Colonic mucosa (tissue), 4 donors: Measurements from ENCODE around the gene VPS4B. TPM values are rescaled to one million over a fixed set of nuclear protein-coding genes. Genes with fewer than 3 reads are reported as not detected.

Experiments
- DNase-seq: peaks from one replicate; pipeline ENCODE4 v3.0.0-alpha.2; 2020
- H3K27ac ChIP-seq: fragments of 200-600 bp; one replicate; pipeline ENCODE4 v1.8.0; 2021
- H3K27me3 ChIP-seq: fragments of 200-600 bp; one replicate; pipeline ENCODE4 v1.8.0; 2021
- H3K36me3 ChIP-seq: fragments of 200-600 bp; one replicate; pipeline ENCODE4 v1.8.0; 2021
- H3K4me1 ChIP-seq: fragments of 200-600 bp; one replicate; pipeline ENCODE4 v1.8.0; 2021; ENCODE audit warnings: mild to moderate bottlenecking
- H3K4me3 ChIP-seq: fragments of 200-600 bp; one replicate; pipeline ENCODE4 v1.8.0; 2021
- H3K9ac ChIP-seq, 2 donors: one replicate each; pipeline ENCODE4 v1.7.0; 2013; ENCODE audit warnings: control low read depth in 2 of 2, low read depth in 2 of 2, low read length in 2 of 2
- H3K9me3 ChIP-seq: fragments of 200-600 bp; one replicate; pipeline ENCODE4 v1.8.0; 2021
- CTCF ChIP-seq: fragments of 200-600 bp; IDR thresholded peaks from one replicate; pipeline ENCODE4 v1.8.0; 2022; ENCODE audit warnings: antibody characterized with exemption, mild to moderate bottlenecking
- intact Hi-C: fragments of 100-400 bp; cut with DNase I; formaldehyde crosslinking; loops from one replicate; pipeline ENCODE4 v1.14.1; 2022
- total RNA-seq, 2 donors: library from RNA; stranded (reverse); fragmentation: NEBNext Ultra II Directional in 1 of 2; extraction: Animal tissue kit (Norgen Biotek cat#: 25700) in 1 of 2; gene quantifications; one replicate each; pipeline ENCODE4 v1.2.1, GENCODE V29; 2021
- donor health status: healthy.
- donor health status: DM: no; HTN: no; CAD: no.
- donor health status: DM: no; HTN: no; CAD: no.

Gene VPS4B
- 100 to 1,000 TPM in 1 of 2 donors, 10 to 100 TPM in 1; 96.3 to 127 TPM for total RNA-seq

- H3K36me3 ChIP-seq: no peaks in the 10 kb centered on the region
- intact Hi-C loops: no loop called here
- H3K27ac ChIP-seq: peak within 1 kb of the TSS; percentile 88
- H3K4me1 ChIP-seq: peaks cover 4% of the 10 kb centered on the region
- DNase-seq: peak; percentile 99
- H3K9me3 ChIP-seq: no peaks in the 10 kb centered on the region
- no peak for TF ChIP-seq CTCF
- H3K4me3 ChIP-seq: peak within 1 kb of the TSS; percentile 72
- peak within 1 kb of the TSS; percentile 85 to 96 for H3K9ac ChIP-seq
- no peaks in the 10 kb centered on the region for H3K27me3 ChIP-seq
Observed at GRCh38 chr18:63422087-63422863, at the start of gene VPS4B. VPS4B (minus strand) TSS chr18:63422476; CDS start chr18:63422259, 217 bp downstream.

GRCh38 chr18:63470751-63471150, 48.5 kb upstream of the VPS4B start:
- Histone ChIP-seq H3K4me3 (no peak overlapping the region), H3K27ac (no peak overlapping the region), H3K36me3 (no peaks in the 10 kb centered on the region), H3K4me1 (no peaks in the 10 kb centered on the region), H3K27me3 (no peaks in the 10 kb centered on the region), H3K9me3 (no peaks in the 10 kb centered on the region), H3K9ac (no peak overlapping the region)
- DNase-seq: no peak
- no peak for TF ChIP-seq CTCF
- intact Hi-C loops: no loop called here

GRCh38 chr18:63468575-63468974, 46.3 kb upstream of the VPS4B start:
- Histone ChIP-seq H3K4me3 (no peak overlapping the region), H3K27ac (no peak overlapping the region), H3K9me3 (no peaks in the 10 kb centered on the region), H3K27me3 (no peaks in the 10 kb centered on the region), H3K4me1 (no peaks in the 10 kb centered on the region), H3K36me3 (no peaks in the 10 kb centered on the region), H3K9ac (no peak overlapping the region)
- intact Hi-C loops: no loop called here
- no peak for TF ChIP-seq CTCF
- DNase-seq: no peak

- no peak for DNase-seq
- Histone ChIP-seq H3K4me1 (no peaks in the 10 kb centered on the region), H3K9ac (no peak overlapping the region), H3K27me3 (no peaks in the 10 kb centered on the region), H3K9me3 (no peaks in the 10 kb centered on the region), H3K4me3 (no peak overlapping the region), H3K27ac (no peak overlapping the region), H3K36me3 (no peaks in the 10 kb centered on the region)
- intact Hi-C loops: no loop called here
- no peak for TF ChIP-seq CTCF
Observed at GRCh38 chr18:63467699-63468098, 45.4 kb upstream of the VPS4B start.

GRCh38 chr18:63465059-63465458, 42.8 kb upstream of the VPS4B start:
- intact Hi-C loops: no loop called here
- no peak overlapping the region for H3K9ac ChIP-seq

More at GRCh38 chr18:63465059-63465458, 42.8 kb upstream of the VPS4B start:
- H3K27me3 ChIP-seq: no peaks in the 10 kb centered on the region
- TF ChIP-seq CTCF: no peak
- no peak overlapping the region for H3K27ac ChIP-seq
- no peaks in the 10 kb centered on the region for H3K4me1 ChIP-seq
- no peak for DNase-seq
- H3K36me3 ChIP-seq: no peaks in the 10 kb centered on the region
- no peaks in the 10 kb centered on the region for H3K9me3 ChIP-seq
- no peak overlapping the region for H3K4me3 ChIP-seq
